Spleen (tissue), 11 donors: ENCODE data around the gene USP8. TPM values are rescaled to one million over a fixed set of nuclear protein-coding genes. Genes with fewer than 3 reads are reported as not detected.

ENCODE experiments used
- DNase-seq: peaks from one replicate; pipeline ENCODE4 v3.0.0-alpha.2; 2020
- H3K27ac ChIP-seq, 8 donors: fragments of 200-600 bp; sonication (generic) in 7 of 8; 1 replicate in 4 of 8; 2 replicates in 4 of 8; pipeline versions ENCODE4 v1.5.0 to v1.8.0; 2016 to 2021; ENCODE audit warnings: inconsistent platforms in 4 of 8, mild to moderate bottlenecking in 4 of 8, moderate library complexity in 1 of 8
- H3K27me3 ChIP-seq, 7 donors: fragments of 200-600 bp; sonication (generic) in 6 of 7; replicated peaks in 1 of 7; 1 replicate in 4 of 7; 2 replicates in 3 of 7; pipeline versions ENCODE4 v1.5.0 to v1.8.0; 2016 to 2021; ENCODE audit warnings: inconsistent platforms in 3 of 7, mild to moderate bottlenecking in 1 of 7
- H3K36me3 ChIP-seq, 6 donors: fragments of 200-600 bp; sonication (generic) in 5 of 6; 1 replicate in 4 of 6; 2 replicates in 2 of 6; pipeline versions ENCODE4 v1.5.0 to v1.8.0; 2016 to 2021; ENCODE audit warnings: inconsistent platforms in 2 of 6
- H3K4me1 ChIP-seq, 6 donors: fragments of 200-600 bp; sonication (generic) in 5 of 6; 1 replicate in 3 of 6; 2 replicates in 3 of 6; pipeline versions ENCODE4 v1.5.0 to v1.8.0; 2016 to 2021; ENCODE audit warnings: inconsistent platforms in 3 of 6
- H3K4me3 ChIP-seq, 8 donors: fragments of 200-600 bp; sonication (generic) in 7 of 8; 1 replicate in 4 of 8; 2 replicates in 4 of 8; pipeline versions ENCODE4 v1.5.0 to v1.8.0; 2016 to 2021; ENCODE audit warnings: inconsistent platforms in 4 of 8, mild to moderate bottlenecking in 4 of 8, moderate library complexity in 2 of 8
- H3K9me3 ChIP-seq, 8 donors: fragments of 200-600 bp; sonication (generic) in 7 of 8; 1 replicate in 4 of 8; 2 replicates in 4 of 8; pipeline versions ENCODE4 v1.5.0 to v1.8.0; 2016 to 2021; ENCODE audit warnings: inconsistent platforms in 4 of 8
- CTCF ChIP-seq, 11 experiments: fragments of 200-600 bp in 7 of 11; fragments of 450-650 bp in 4 of 11; sonication (generic) in 4 of 11; IDR thresholded peaks in 8 of 11; conservative IDR thresholded peaks in 3 of 11; 1 replicate in 7 of 11; 2 replicates in 4 of 11; pipeline versions ENCODE4 v1.4.0 to v1.8.0; 2016 to 2021; ENCODE audit warnings: antibody characterized with exemption in 11 of 11, inconsistent platforms in 4 of 11, mild to moderate bottlenecking in 1 of 11
- POLR2A ChIP-seq, 3 donors: fragments of 450-650 bp; IDR thresholded peaks; one replicate each; pipeline ENCODE4 v1.5.1; 2017; ENCODE audit warnings: antibody characterized with exemption in 3 of 3, mild to moderate bottlenecking in 1 of 3
- POLR2AphosphoS5 ChIP-seq, 3 donors: sonication (generic); formaldehyde crosslinking; IDR thresholded peaks; one replicate each; pipeline ENCODE4 v1.5.1; 2017; ENCODE audit warnings: antibody characterized with exemption in 3 of 3
- WGBS, 5 donors: extraction: QIAGEN DNeasy Blood & Tissue Kit in 3 of 5; methylation state at CpG; one replicate each; pipeline versions ENCODE4 v1.1.5 to v1.1.7; 2013 to 2018; 5-methylcytosine and 5-hydroxymethylcytosine counted together
- intact Hi-C: fragments of 100-400 bp; cut with DNase I; formaldehyde crosslinking; loops from one replicate; pipeline ENCODE4 v1.15.0; 2023; ENCODE audit warnings: low total_unique reads
- polyA plus RNA-seq, 3 donors: library from polyadenylated mRNA; stranded (reverse); fragments of 200-250 nt; gene quantifications; one replicate each; pipeline ENCODE4 v1.2.1, GENCODE V29; 2013
- total RNA-seq, 7 donors: library from RNA; depleted of rRNA in 3 of 7; stranded (reverse); fragments of >200 nt in 3 of 7; fragmentation: NEBNext Ultra II Directional in 4 of 7; extraction: Animal tissue kit (Norgen Biotek cat#: 25700) in 4 of 7; gene quantifications; one replicate each; pipeline versions ENCODE4 v1.1.0 to v1.2.1, GENCODE V29; 2016 to 2021
- donor health status: healthy with polysubstance abuse.
- donor health status: DM: no; HTN: no; CAD: no; lungs with moderate emphysema.
- donor health status: DM: no; HTN: no; CAD: no.
- donor health status: Bipolar disorder and iron deficiency.
- donor health status: healthy.
- donor health status: DM: no; HTN: no; CAD: no.
- donor health status: DM: yes; HTN: yes; CAD: no.

Gene USP8
- total and polyA plus RNA-seq, 10 donors, result 13.4 to 95.6 (median 73.4) TPM

GRCh38 chr15:50471072-50471471, 46.9 kb downstream of the USP8 start:
- Histone ChIP-seq H3K9me3 (no peaks in the 10 kb centered on the region), H3K27me3 (no peaks in the 10 kb centered on the region), H3K36me3 (peaks cover 0 to 100% (median 68%) of the 10 kb centered on the region in 6 donors), H3K4me3 (no peak overlapping the region), H3K4me1 (no peaks in the 10 kb centered on the region), H3K27ac (no peak overlapping the region)
- 88 to 99% (median 96%) methylated on average over 2 of the region's 2 CpGs for WGBS, 5 donors
- DNase-seq, result no peak
- intact Hi-C loops, result no loop called here
- no peak for TF ChIP-seq POLR2A (IDR thresholded peaks at IDR 0.05)
- TF ChIP-seq POLR2AphosphoS5 (IDR thresholded peaks at IDR 0.05), result no peak
- no peak for TF ChIP-seq CTCF (IDR thresholded peaks at IDR 0.05 in 8 of 11, conservative IDR thresholded peaks at IDR 0.05 in 3 of 11)

GRCh38 chr15:50476143-50476542, 51.9 kb downstream of the USP8 start:
- Histone ChIP-seq H3K27ac (no peak overlapping the region), H3K4me1 (peaks cover 0 to 4% (median 0%) of the 10 kb centered on the region in 6 donors), H3K27me3 (no peaks in the 10 kb centered on the region), H3K9me3 (no peaks in the 10 kb centered on the region), H3K4me3 (no peak overlapping the region), H3K36me3 (peaks cover 0 to 100% (median 83%) of the 10 kb centered on the region in 6 donors)
- WGBS, 5 donors, result 96 to 97% (median 97%) methylated on average over 12 of the region's 12 CpGs
- intact Hi-C loops, result no loop called here
- TF ChIP-seq CTCF (IDR thresholded peaks at IDR 0.05 in 8 of 11, conservative IDR thresholded peaks at IDR 0.05 in 3 of 11), result no peak
- no peak for TF ChIP-seq POLR2AphosphoS5 (IDR thresholded peaks at IDR 0.05)
- no peak for TF ChIP-seq POLR2A (IDR thresholded peaks at IDR 0.05)
- no peak for DNase-seq

- no peaks in the 10 kb centered on the region for H3K9me3 ChIP-seq
- no peaks in the 10 kb centered on the region for H3K27me3 ChIP-seq
- peaks cover 0 to 100% (median 48%) of the 10 kb centered on the region in 6 donors for H3K36me3 ChIP-seq
- H3K4me3 ChIP-seq, result peak overlapping the region in 1 of 8 donors; percentile 6
- peaks cover 0 to 32% (median 5%) of the 10 kb centered on the region in 6 donors for H3K4me1 ChIP-seq
- no peak for TF ChIP-seq POLR2A (IDR thresholded peaks at IDR 0.05)
- no peak for TF ChIP-seq POLR2AphosphoS5 (IDR thresholded peaks at IDR 0.05)
- TF ChIP-seq CTCF (IDR thresholded peaks at IDR 0.05 in 8 of 11, conservative IDR thresholded peaks at IDR 0.05 in 3 of 11), result no peak
- no peak for DNase-seq
- WGBS, 5 donors, result 63 to 88% (median 84%) methylated on average over 1 of the region's 1 CpG
- H3K27ac ChIP-seq, result peak overlapping the region in 2 of 8 donors; percentile 46 to 53
- intact Hi-C loops, result no loop called here
Measured at GRCh38 chr15:50484781-50485180, 60.6 kb downstream of the USP8 start.

GRCh38 chr15:50485389-50485788, 61.2 kb downstream of the USP8 start:
- peaks cover 0 to 32% (median 5%) of the 10 kb centered on the region in 6 donors for H3K4me1 ChIP-seq
- peak overlapping the region in 2 of 8 donors; percentile 14 to 53 for H3K27ac ChIP-seq
- H3K36me3 ChIP-seq, result peaks cover 0 to 100% (median 49%) of the 10 kb centered on the region in 6 donors
- DNase-seq, result no peak
- WGBS, 5 donors, result 67 to 85% (median 80%) methylated on average over 3 of the region's 3 CpGs
- TF ChIP-seq CTCF (IDR thresholded peaks at IDR 0.05 in 8 of 11, conservative IDR thresholded peaks at IDR 0.05 in 3 of 11) (no peak), POLR2A (IDR thresholded peaks at IDR 0.05) (no peak), POLR2AphosphoS5 (IDR thresholded peaks at IDR 0.05) (no peak)
- H3K27me3 ChIP-seq, result no peaks in the 10 kb centered on the region
- H3K4me3 ChIP-seq, result peak overlapping the region in 1 of 8 donors; percentile 6
- intact Hi-C loops, result no loop called here
- H3K9me3 ChIP-seq, result no peaks in the 10 kb centered on the region
